Measurements from ENCODE around the gene KNDC1.

- TF ChIP-seq CTCF (IDR thresholded peaks at IDR 0.05), result no peak
- no peak for TF ChIP-seq POLR2A (IDR thresholded peaks at IDR 0.05)
Measured at GRCh38 chr10:133161486-133162109, 1.6 kb downstream of the KNDC1 start.
